ENCODE measurements around the gene SMG6.

DNA sequence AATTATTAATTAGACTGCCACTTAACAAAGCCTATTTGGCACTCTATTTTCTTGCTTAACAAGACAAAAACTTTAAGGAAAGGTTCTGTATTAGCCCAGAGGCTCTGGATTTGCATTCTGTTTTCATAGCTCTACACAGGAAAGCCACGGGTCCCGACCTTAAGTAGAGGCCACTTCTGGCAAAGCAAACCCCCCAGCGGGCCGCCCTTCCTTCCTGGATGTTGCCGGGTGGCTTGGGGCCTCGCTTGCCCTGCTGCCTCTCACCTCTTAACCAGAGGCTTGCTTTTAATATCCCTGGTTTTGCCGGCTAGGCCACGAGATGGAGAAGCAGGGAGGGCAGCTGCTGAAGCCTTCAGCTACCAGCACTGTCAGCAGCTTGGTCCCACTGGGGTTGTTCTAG lies 282.9 kb downstream of the SMG6 start:
- no peak for TF ChIP-seq POLR2A (IDR thresholded peaks at IDR 0.05)
- TF ChIP-seq, protein P1, sequence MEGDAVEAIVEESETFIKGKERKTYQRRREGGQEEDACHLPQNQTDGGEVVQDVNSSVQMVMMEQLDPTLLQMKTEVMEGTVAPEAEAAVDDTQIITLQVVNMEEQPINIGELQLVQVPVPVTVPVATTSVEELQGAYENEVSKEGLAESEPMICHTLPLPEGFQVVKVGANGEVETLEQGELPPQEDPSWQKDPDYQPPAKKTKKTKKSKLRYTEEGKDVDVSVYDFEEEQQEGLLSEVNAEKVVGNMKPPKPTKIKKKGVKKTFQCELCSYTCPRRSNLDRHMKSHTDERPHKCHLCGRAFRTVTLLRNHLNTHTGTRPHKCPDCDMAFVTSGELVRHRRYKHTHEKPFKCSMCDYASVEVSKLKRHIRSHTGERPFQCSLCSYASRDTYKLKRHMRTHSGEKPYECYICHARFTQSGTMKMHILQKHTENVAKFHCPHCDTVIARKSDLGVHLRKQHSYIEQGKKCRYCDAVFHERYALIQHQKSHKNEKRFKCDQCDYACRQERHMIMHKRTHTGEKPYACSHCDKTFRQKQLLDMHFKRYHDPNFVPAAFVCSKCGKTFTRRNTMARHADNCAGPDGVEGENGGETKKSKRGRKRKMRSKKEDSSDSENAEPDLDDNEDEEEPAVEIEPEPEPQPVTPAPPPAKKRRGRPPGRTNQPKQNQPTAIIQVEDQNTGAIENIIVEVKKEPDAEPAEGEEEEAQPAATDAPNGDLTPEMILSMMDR (IDR thresholded peaks at IDR 0.05), result no peak
- TF ChIP-seq POLR2AphosphoS5 (IDR thresholded peaks at IDR 0.05), result no peak
